HepG2 (cell line): ENCODE results near the gene IGFLR1. TPM values are rescaled to one million over a fixed set of nuclear protein-coding genes. Genes with fewer than 3 reads are reported as not detected.
A peak's percentile ranks its signal among the peaks of the same experiment; 100 is the strongest.

Experiments
- CERS6 ChIP-seq: sonication (generic); formaldehyde crosslinking; IDR thresholded peaks from 2 replicates; pipeline ENCODE4 v1.5.0; 2020; ENCODE audit warnings: missing genetic modification reagents
- CTCF ChIP-seq: sonication (generic); formaldehyde crosslinking; IDR thresholded peaks from 2 replicates; pipeline ENCODE4 v1.5.0; 2020; ENCODE audit warnings: mild to moderate bottlenecking, missing genetic modification reagents, moderate library complexity
- MLX ChIP-seq: IDR thresholded peaks from 2 replicates; pipeline ENCODE4 v1.6.1; 2016
- MYC ChIP-seq: sonication (generic); formaldehyde crosslinking; IDR thresholded peaks from 2 replicates; pipeline ENCODE4 v1.9.0; 2021; ENCODE audit warnings: missing genetic modification reagents, borderline replicate concordance
- NCOA5 ChIP-seq: sonication (generic); formaldehyde crosslinking; IDR thresholded peaks from 2 replicates; pipeline ENCODE4 v1.4.0; 2020; ENCODE audit warnings: missing genetic modification reagents
- PATZ1 ChIP-seq: sonication (generic); formaldehyde crosslinking; IDR thresholded peaks from 2 replicates; pipeline ENCODE4 v1.4.0; 2020; ENCODE audit warnings: missing genetic modification reagents
- PPARG ChIP-seq: conservative IDR thresholded peaks from 2 replicates; pipeline ENCODE4 v1.6.1; 2016; ENCODE audit warnings: missing biosample characterization, missing genetic modification reagents
- RFX3 ChIP-seq: IDR thresholded peaks from 2 replicates; pipeline ENCODE4 v1.6.1; 2016; ENCODE audit warnings: missing biosample characterization, missing genetic modification reagents
- SRSF4 ChIP-seq: fragments of 200-400 bp; formaldehyde crosslinking; IDR thresholded peaks from one replicate; pipeline ENCODE4 v1.6.1; 2018; ENCODE audit warnings: mild to moderate bottlenecking, low read depth, low read length, moderate library complexity; ENCODE audit not compliant: poor library complexity, severe bottlenecking
- STAG1 ChIP-seq: sonication (generic); formaldehyde crosslinking; IDR thresholded peaks from 2 replicates; pipeline ENCODE4 v1.4.0; 2020; ENCODE audit warnings: missing genetic modification reagents
- SUZ12 ChIP-seq: fragments of 150-350 bp; IDR thresholded peaks from 2 replicates; pipeline ENCODE4 v1.6.1; 2014; ENCODE audit warnings: low read depth, low read length
- TFAP4 ChIP-seq: sonication (generic); IDR thresholded peaks from 2 replicates; pipeline ENCODE4 v1.6.1; 2016; ENCODE audit warnings: low read depth, borderline replicate concordance
- ZNF333 ChIP-seq: sonication (generic); formaldehyde crosslinking; IDR thresholded peaks from 2 replicates; pipeline ENCODE4 v1.4.0; 2020; ENCODE audit warnings: mild to moderate bottlenecking, missing genetic modification reagents, borderline replicate concordance
- ZNF496 ChIP-seq: sonication (generic); formaldehyde crosslinking; IDR thresholded peaks from 2 replicates; pipeline ENCODE4 v1.8.1; 2023; ENCODE audit warnings: mild to moderate bottlenecking, moderate library complexity, missing genetic modification reagents; ENCODE audit not compliant: insufficient replicate concordance
- ZNF503 ChIP-seq: sonication (generic); formaldehyde crosslinking; IDR thresholded peaks from 2 replicates; pipeline ENCODE4 v1.4.0; 2020; ENCODE audit warnings: missing genetic modification reagents
- ZNF652 ChIP-seq: IDR thresholded peaks from 2 replicates; pipeline ENCODE4 v1.6.1; 2016; ENCODE audit warnings: low read depth, borderline replicate concordance
- ZNF788 ChIP-seq: sonication (generic); formaldehyde crosslinking; IDR thresholded peaks from 2 replicates; pipeline ENCODE4 v1.5.0; 2020; ENCODE audit warnings: mild to moderate bottlenecking, missing genetic modification reagents, borderline replicate concordance
- polyA plus RNA-seq, 8 experiments: library from polyadenylated mRNA; depleted of rRNA in 3 of 8; stranded (reverse) in 7 of 8; unstranded in 1 of 8; fragments of >200 nt; fragmentation: Illumina TruSeq in 4 of 8; extraction: Trizol in 4 of 8; gene quantifications; 2 replicates each; pipeline versions ENCODE4 v1.2.1 to v1.2.3, GENCODE V29; 2011 to 2016; ENCODE audit warnings: low read depth in 4 of 8, missing spikeins in 1 of 8, mixed read lengths in 1 of 8; ENCODE audit not compliant: insufficient read depth in 1 of 8
- total RNA-seq, 5 experiments: library from RNA; depleted of rRNA; stranded (reverse); fragments of >200 nt; fragmentation: Illumina TruSeq; extraction: Trizol; gene quantifications; 2 replicates each; pipeline ENCODE4 v1.2.3, GENCODE V29; 2016; ENCODE audit warnings: low read depth in 1 of 5

Gene IGFLR1
- total and polyA plus RNA-seq, 2 of the 13 experiments (the other 11 are each of a cell fraction or from before 2014, with no cell fraction given): 5.4 to 8.9 TPM

GRCh38 chr19:35744430-35745327, 2.4 kb upstream of the IGFLR1 start (continued):
- TF ChIP-seq ZNF503 (CRISPR knock-in tag) (no peak), ZNF652 (peak; percentile 99), PPARG (CRISPR knock-in tag) (no peak), CTCF (peak; percentile 75), SUZ12 (no peak), RFX3 (no peak), PATZ1 (CRISPR knock-in tag) (0 out of 2 replicates have a peak, but pooled peaks have one; percentile 15), MYC (CRISPR knock-in tag) (peak; percentile 39; the same call in 1 of the 2 replicates), STAG1 (CRISPR knock-in tag) (peak; percentile 26), ZNF496 (CRISPR knock-in tag) (no peak), ZNF788 (CRISPR knock-in tag) (peak; percentile 56; the same call in 1 of the 2 replicates), TFAP4 (peak; percentile 9; the same call in 1 of the 2 replicates), SRSF4 (no peak), CERS6 (CRISPR knock-in tag) (no peak), NCOA5 (CRISPR knock-in tag) (no peak), ZNF333 (CRISPR knock-in tag) (0 out of 2 replicates have a peak, but pooled peaks have one; percentile 22), MLX (CRISPR knock-in tag) (no peak)
